ENCODE data around the gene BTG4.

Gene BTG4

DNA sequence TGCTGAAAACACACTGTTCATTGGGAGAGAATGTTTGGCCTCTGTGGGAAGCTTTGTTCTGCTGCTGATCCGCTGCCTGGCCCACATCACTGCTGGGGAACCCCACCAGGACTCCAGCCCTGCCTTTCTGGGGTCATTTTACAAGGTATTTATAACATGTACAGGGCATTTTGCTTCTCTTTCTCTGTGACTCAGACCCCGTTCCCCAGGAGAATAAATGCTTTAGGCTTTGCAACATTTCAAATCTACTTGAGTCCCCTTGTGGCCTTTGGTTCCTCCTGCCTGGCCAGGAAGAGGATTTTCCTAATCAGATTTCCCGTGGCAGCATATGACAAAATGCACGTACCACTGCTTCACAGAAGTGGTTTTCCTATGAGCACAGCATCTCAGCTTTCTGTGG is 43.0 kb downstream of the BTG4 start:
- H3K4me3 ChIP-seq (ENCODE audit: low read depth, low read length): no peak overlapping the region
- in situ Hi-C loops (cut with HindIII; ENCODE audit: low sequenced_read_pairs): no loop called here
- TF ChIP-seq, protein P1, sequence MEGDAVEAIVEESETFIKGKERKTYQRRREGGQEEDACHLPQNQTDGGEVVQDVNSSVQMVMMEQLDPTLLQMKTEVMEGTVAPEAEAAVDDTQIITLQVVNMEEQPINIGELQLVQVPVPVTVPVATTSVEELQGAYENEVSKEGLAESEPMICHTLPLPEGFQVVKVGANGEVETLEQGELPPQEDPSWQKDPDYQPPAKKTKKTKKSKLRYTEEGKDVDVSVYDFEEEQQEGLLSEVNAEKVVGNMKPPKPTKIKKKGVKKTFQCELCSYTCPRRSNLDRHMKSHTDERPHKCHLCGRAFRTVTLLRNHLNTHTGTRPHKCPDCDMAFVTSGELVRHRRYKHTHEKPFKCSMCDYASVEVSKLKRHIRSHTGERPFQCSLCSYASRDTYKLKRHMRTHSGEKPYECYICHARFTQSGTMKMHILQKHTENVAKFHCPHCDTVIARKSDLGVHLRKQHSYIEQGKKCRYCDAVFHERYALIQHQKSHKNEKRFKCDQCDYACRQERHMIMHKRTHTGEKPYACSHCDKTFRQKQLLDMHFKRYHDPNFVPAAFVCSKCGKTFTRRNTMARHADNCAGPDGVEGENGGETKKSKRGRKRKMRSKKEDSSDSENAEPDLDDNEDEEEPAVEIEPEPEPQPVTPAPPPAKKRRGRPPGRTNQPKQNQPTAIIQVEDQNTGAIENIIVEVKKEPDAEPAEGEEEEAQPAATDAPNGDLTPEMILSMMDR (IDR thresholded peaks at IDR 0.05; ENCODE audit: low read depth, low read length): no peak
- peak; percentile 73 for DNase-seq (ENCODE audit: low read depth, low spot score)

DNA sequence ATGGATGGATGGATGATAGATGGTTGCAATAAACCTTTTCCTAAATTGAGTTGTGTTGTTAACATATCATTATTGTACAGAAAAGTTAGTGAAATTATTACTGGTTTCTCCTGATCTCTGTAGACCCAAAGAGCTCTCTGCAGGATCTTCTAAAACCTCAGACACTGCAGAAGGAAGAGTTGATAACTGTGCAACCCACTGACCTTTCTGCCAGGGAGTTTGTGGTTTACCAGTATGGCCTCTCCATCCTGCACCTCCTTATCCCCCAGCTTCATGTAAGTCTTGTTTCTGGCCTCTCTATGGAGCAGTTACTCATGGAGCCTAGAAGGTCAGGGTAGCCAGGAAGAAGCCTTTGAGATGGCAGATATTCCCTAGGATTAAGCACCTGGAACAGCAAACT is 45.6 kb downstream of the BTG4 start:
- no peak overlapping the region for H3K4me3 ChIP-seq (ENCODE audit: low read depth, low read length)
- in situ Hi-C loops (cut with HindIII; ENCODE audit: low sequenced_read_pairs): no loop called here
- no peak for DNase-seq (ENCODE audit: low read depth, low spot score)
- TF ChIP-seq, protein P1 (IDR thresholded peaks at IDR 0.05; ENCODE audit: low read depth, low read length): no peak

DNA sequence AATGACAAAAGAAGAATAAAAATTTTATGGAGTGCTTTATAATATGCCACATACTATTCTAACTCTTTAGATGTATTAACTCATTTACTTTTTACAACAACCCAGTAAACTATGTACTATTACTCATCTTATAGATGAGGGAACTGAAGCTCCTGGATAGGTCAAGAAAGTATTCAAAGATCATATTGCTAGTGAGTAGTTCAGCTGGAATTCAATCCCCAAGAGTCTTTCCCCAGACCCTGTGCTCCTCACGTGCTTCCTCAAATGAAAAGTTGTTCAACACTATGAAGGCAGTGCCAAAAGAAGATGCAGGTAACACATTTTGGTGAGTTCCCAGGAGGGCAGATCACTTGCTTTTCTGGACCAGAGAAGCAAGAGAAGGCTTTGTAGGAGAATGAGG is 46.8 kb downstream of the BTG4 start:
- TF ChIP-seq, protein P1 (IDR thresholded peaks at IDR 0.05; ENCODE audit: low read depth, low read length): no peak
- peak; percentile 39 for DNase-seq (ENCODE audit: low read depth, low spot score)
- no peak overlapping the region for H3K4me3 ChIP-seq (ENCODE audit: low read depth, low read length)
- in situ Hi-C loops (cut with HindIII; ENCODE audit: low sequenced_read_pairs): no loop called here

DNA sequence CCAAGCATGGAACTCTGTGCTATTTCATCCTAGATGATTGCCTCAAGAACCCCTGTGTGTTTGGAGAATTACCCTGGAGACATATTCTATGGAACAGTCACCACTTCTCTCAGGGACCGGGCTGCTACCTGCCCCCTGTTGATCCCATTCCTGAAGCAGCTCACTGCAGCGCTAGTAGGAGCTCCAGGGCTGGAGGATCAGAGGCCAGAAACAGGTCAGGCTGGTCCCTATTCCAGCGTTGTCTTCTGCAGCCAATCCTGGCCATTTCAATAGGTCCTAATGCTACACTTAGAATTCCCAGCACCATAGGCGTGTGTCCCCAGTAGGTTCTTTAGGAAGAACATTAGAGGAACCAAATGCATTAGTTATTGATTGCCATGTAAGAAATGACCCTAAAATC is 48.9 kb downstream of the BTG4 start:
- H3K4me3 ChIP-seq (ENCODE audit: low read depth, low read length): no peak overlapping the region
- in situ Hi-C loops (cut with HindIII; ENCODE audit: low sequenced_read_pairs): no loop called here
- DNase-seq (ENCODE audit: low read depth, low spot score): no peak
- TF ChIP-seq, protein P1 (IDR thresholded peaks at IDR 0.05; ENCODE audit: low read depth, low read length): no peak

DNA sequence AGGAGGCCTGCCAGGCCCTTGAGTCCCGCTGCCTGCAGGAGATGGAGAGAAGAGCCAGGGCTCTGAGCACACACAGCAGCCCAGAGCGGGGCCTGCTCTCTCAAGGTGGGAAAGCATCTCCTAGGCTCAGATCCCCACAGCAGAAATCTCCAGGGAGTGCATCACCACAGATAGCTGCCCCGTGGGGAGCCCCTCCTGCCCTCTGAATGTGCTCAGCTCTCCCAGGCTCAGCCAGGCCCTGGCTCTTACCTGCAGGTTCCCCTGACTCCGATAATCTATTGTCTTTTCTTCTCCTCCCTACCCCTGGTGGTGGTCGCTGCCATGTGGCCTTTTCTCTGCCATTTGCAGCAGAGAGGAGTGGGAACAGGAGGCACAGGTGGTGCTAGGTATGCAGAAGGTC is 49.9 kb downstream of the BTG4 start:
- TF ChIP-seq, protein P1 (IDR thresholded peaks at IDR 0.05; ENCODE audit: low read depth, low read length): no peak
- H3K4me3 ChIP-seq (ENCODE audit: low read depth, low read length): no peak overlapping the region
- DNase-seq (ENCODE audit: low read depth, low spot score): no peak
- in situ Hi-C loops (cut with HindIII; ENCODE audit: low sequenced_read_pairs): no loop called here

DNA sequence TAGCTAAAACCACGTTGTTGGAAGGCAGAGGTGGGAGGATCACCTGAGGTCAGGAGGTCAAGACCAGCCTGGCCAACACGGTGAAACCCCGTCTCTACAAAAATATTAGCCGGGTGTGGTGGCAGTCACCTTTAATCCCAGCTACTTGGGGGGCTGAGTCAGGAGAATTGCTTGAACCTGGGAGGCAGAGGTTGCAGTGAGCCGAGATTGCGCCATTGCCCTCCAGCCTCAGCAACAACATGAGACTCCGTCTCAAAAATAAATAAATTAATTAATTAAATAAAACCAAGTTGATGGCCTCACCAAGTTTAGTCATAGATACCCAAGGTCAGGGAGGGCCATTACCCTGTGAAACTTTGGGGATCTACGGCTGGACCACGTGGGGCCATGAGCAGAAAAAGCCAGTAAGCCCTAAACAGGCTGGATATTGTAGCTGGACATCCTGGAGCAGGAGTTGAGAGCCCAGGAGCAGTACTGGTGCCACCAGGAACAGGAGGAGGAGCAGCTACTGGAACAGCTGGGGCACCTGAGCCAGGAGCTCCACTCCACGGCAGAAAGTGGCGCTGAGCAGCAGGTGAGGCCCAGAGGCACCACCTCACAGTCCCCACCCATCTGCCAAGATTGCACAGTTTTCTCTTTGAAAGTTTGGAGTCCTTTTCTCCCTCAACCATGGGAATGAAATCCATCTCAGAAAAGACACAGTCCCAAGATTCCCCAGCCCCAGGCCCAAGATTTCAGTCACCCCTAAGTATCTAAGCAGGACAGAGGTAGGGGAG is 50.5 kb downstream of the BTG4 start:
- in situ Hi-C loops (cut with HindIII; ENCODE audit: low sequenced_read_pairs): no loop called here
- TF ChIP-seq, protein P1 (IDR thresholded peaks at IDR 0.05; ENCODE audit: low read depth, low read length): no peak
- no peak overlapping the region for H3K4me3 ChIP-seq (ENCODE audit: low read depth, low read length)
- DNase-seq (ENCODE audit: low read depth, low spot score): no peak
